GM12892 (cell line): ENCODE data around the gene SEC31B.

Experiments used
- POLR2A ChIP-seq: IDR thresholded peaks from 2 replicates; pipeline ENCODE4 v1.6.1; 2011; ENCODE audit warnings: low read depth, low read length, control low read depth
- POLR2AphosphoS5 ChIP-seq: IDR thresholded peaks from 2 replicates; pipeline ENCODE4 v1.6.1; 2011; ENCODE audit warnings: low read depth, low read length, control low read depth

DNA sequence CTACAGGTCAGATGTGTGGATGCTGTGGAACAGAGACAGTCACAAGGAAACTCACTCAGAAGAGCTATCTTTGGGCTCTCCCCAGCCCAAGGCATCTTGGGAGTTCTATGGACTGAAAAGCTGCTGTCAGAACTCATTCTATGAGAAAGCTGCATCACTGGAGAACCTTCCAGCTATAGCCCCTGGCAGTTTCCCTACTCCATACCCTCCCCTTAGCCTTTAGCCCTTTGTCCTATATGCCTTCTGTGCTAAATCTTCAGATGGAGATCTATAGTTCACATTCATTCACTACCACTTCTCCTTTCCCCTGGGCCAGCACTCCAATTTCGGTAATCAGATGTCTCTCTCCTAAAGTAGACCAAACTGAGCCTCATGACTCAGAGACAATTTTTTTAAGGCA is 49.9 kb downstream of the SEC31B start:
- no peak for TF ChIP-seq POLR2A
- TF ChIP-seq POLR2AphosphoS5, result no peak
